ENCODE measurements around the gene EPHA2. TPM values are rescaled to one million over a fixed set of nuclear protein-coding genes. Genes with fewer than 3 reads are reported as not detected.

Gene EPHA2
- total and polyA plus RNA-seq, 4 donors, result 2.9 to 11.1 (median 6.8) TPM

- Histone ChIP-seq H3K9ac (ENCODE audit: low read depth in 1 of 2, low read length in 2 of 2) (no peak overlapping the region), H3K36me3 (ENCODE audit: control insufficient read depth in 4 of 4, insufficient read depth in 3 of 4, low read depth in 1 of 4, low read length in 3 of 4) (no peaks in the 10 kb centered on the region), H3K9me3 (ENCODE audit: control insufficient read depth in 4 of 4, low read length in 3 of 4) (no peaks in the 10 kb centered on the region), H3K4me1 (ENCODE audit: control insufficient read depth in 4 of 4, insufficient read depth in 4 of 4, low read length in 3 of 4) (peaks cover 0 to 17% (median 9%) of the 10 kb centered on the region in 4 donors), H3K4me3 (ENCODE audit: low read depth in 1 of 3, low read length in 3 of 3) (no peak overlapping the region), H3K27ac (ENCODE audit: low read depth in 1 of 2, low read length in 2 of 2) (no peak overlapping the region), H3K27me3 (ENCODE audit: control insufficient read depth in 4 of 4, insufficient read depth in 4 of 4, low read length in 3 of 4) (no peaks in the 10 kb centered on the region)
- 84% methylated on average over 5 of the region's 5 CpGs for WGBS
- DNase-seq (ENCODE audit: low spot score), result no peak
- TF ChIP-seq RAD21 (IDR thresholded peaks at IDR 0.05), result no peak
- TF ChIP-seq SP1 (IDR thresholded peaks at IDR 0.05), result no peak
- no peak for TF ChIP-seq MAX (IDR thresholded peaks at IDR 0.05)
- TF ChIP-seq REST (IDR thresholded peaks at IDR 0.05), result no peak
- no peak for TF ChIP-seq ATF3 (IDR thresholded peaks at IDR 0.05)
- no peak for TF ChIP-seq GABPA (IDR thresholded peaks at IDR 0.05 in 1 of 2, conservative IDR thresholded peaks at IDR 0.05 in 1 of 2)
- no peak for TF ChIP-seq ZBTB33 (IDR thresholded peaks at IDR 0.05)
- no peak for TF ChIP-seq YY1 (IDR thresholded peaks at IDR 0.05)
- TF ChIP-seq FOXA1 (IDR thresholded peaks at IDR 0.05), result no peak
- TF ChIP-seq EGR1 (IDR thresholded peaks at IDR 0.05; ENCODE audit: low read depth in 2 of 2), result no peak
- no peak for TF ChIP-seq CTCF (IDR thresholded peaks at IDR 0.05; ENCODE audit: low read depth, low read length, missing input control)
- TF ChIP-seq NR2F2 (IDR thresholded peaks at IDR 0.05), result no peak
- TF ChIP-seq JUND (IDR thresholded peaks at IDR 0.05), result no peak
- no peak for TF ChIP-seq HNF4A (conservative IDR thresholded peaks at IDR 0.05)
- TF ChIP-seq FOXA2 (IDR thresholded peaks at IDR 0.05), result no peak
- no peak for TF ChIP-seq HNF4G (IDR thresholded peaks at IDR 0.05)
- TF ChIP-seq RXRA (IDR thresholded peaks at IDR 0.05), result no peak
Observed at GRCh38 chr1:16080422-16081150, 75.3 kb downstream of the EPHA2 start.

Measured in liver (tissue), 9 donors.